GM23248 (cell line): ENCODE measurements around the gene C3orf38. TPM values are rescaled to one million over a fixed set of nuclear protein-coding genes. Genes with fewer than 3 reads are reported as not detected.

Source experiments
- DNase-seq: peaks from one replicate; pipeline ENCODE4 v3.0.0-alpha.2; 2015
- H2AFZ ChIP-seq: fragments of 200-600 bp; sonication (generic); 2 replicates; pipeline ENCODE4 v1.6.1; 2016; ENCODE audit warnings: antibody characterized with exemption
- H3F3A ChIP-seq: fragments of 200-600 bp; sonication (generic); 2 replicates; pipeline ENCODE4 v1.6.1; 2016; ENCODE audit warnings: mild to moderate bottlenecking, antibody characterized with exemption, mixed run types; ENCODE audit not compliant: insufficient read depth
- H3K27ac ChIP-seq: fragments of 200-600 bp; sonication (generic); 2 replicates; pipeline ENCODE4 v1.5.1; 2016; ENCODE audit warnings: mild to moderate bottlenecking
- H3K27me3 ChIP-seq: fragments of 200-600 bp; sonication (generic); replicated peaks from 2 replicates; pipeline ENCODE4 v1.6.1; 2016; ENCODE audit warnings: mild to moderate bottlenecking; ENCODE audit not compliant: insufficient read depth
- H3K36me3 ChIP-seq: fragments of 200-600 bp; sonication (generic); 2 replicates; pipeline ENCODE4 v1.6.1; 2016; ENCODE audit warnings: low read depth, mild to moderate bottlenecking
- H3K4me1 ChIP-seq: fragments of 200-600 bp; sonication (generic); 2 replicates; pipeline ENCODE4 v1.6.1; 2016; ENCODE audit warnings: mild to moderate bottlenecking; ENCODE audit not compliant: insufficient read depth
- H3K4me2 ChIP-seq: fragments of 200-600 bp; sonication (generic); one replicate; pipeline ENCODE4 v1.6.1; 2016; ENCODE audit warnings: mild to moderate bottlenecking; ENCODE audit not compliant: unreplicated experiment
- H3K4me3 ChIP-seq: fragments of 200-600 bp; sonication (generic); 2 replicates; pipeline ENCODE4 v1.5.1; 2016; ENCODE audit warnings: mild to moderate bottlenecking
- H3K79me2 ChIP-seq: fragments of 200-600 bp; sonication (generic); 2 replicates; pipeline ENCODE4 v1.6.1; 2016; ENCODE audit warnings: mild to moderate bottlenecking; ENCODE audit not compliant: insufficient read depth
- H3K9ac ChIP-seq: fragments of 200-600 bp; sonication (generic); 2 replicates; pipeline ENCODE4 v1.6.1; 2016; ENCODE audit warnings: mild to moderate bottlenecking
- H3K9me2 ChIP-seq: fragments of 200-600 bp; sonication (generic); 2 replicates; pipeline ENCODE4 v1.6.1; 2016; ENCODE audit warnings: mixed run types, mild to moderate bottlenecking, moderate library complexity; ENCODE audit not compliant: insufficient read depth
- H3K9me3 ChIP-seq: fragments of 200-600 bp; sonication (generic); one replicate; pipeline ENCODE4 v1.6.1; 2017; ENCODE audit warnings: low read depth
- H4K20me1 ChIP-seq: fragments of 200-600 bp; sonication (generic); 2 replicates; pipeline ENCODE4 v1.6.0; 2016; ENCODE audit not compliant: insufficient read depth
- EZH2 ChIP-seq: fragments of 200-600 bp; sonication (generic); IDR thresholded peaks from 2 replicates; pipeline ENCODE4 v1.6.1; 2018; ENCODE audit warnings: antibody characterized with exemption, mild to moderate bottlenecking; ENCODE audit not compliant: insufficient read depth, poor library complexity, severe bottlenecking
- EZH2phosphoT487 ChIP-seq: fragments of 200-600 bp; sonication (generic); IDR thresholded peaks from 2 replicates; pipeline ENCODE4 v1.6.1; 2018; ENCODE audit warnings: antibody characterized with exemption, moderate library complexity, mild to moderate bottlenecking, low read depth; ENCODE audit not compliant: insufficient read depth
- WGBS, 2 experiments: methylation state at CpG; one replicate each; pipeline ENCODE4 v1.1.6; 2015 to 2017; ENCODE audit warnings: low lambda C conversion rate in 2 of 2, low coverage in 1 of 2; ENCODE audit errors: missing lambda C conversion rate in 2 of 2; 5-methylcytosine and 5-hydroxymethylcytosine counted together
- in situ Hi-C: fragments of 300-500 bp; cut with MboI; formaldehyde crosslinking; loops from 2 replicates; pipeline ENCODE4 v1.15.0; 2020
- polyA plus RNA-seq: library from polyadenylated mRNA; unstranded; fragments of >200 nt; fragmentation: Nextera tagmentation; extraction: Ambion mirVana; gene quantifications from 2 replicates; pipeline ENCODE4 v1.2.1, GENCODE V29; 2016
- total RNA-seq: library from RNA; depleted of rRNA; stranded (reverse); fragments of >200 nt; shearing (Covaris generic); gene quantifications from 2 replicates; pipeline ENCODE4 v1.2.3, GENCODE V29; 2014; rRNA removed

C3orf38 gene
- total RNA-seq (21.6 and 26.8 TPM in 2 replicates), polyA plus RNA-seq (24.9 and 25.3 TPM in 2 replicates)

GRCh38 chr3:88149509-88150362 lies at the start of gene C3orf38:
Gene C3orf38 (plus strand): TSS chr3:88149959. CDS start chr3:88150053, 94 bp downstream.
- in situ Hi-C loops = no loop called here
- no peak for TF ChIP-seq EZH2
- TF ChIP-seq EZH2phosphoT487 = no peak
- Histone ChIP-seq H3K9ac (peak within 1 kb of the TSS; percentile 96), H3K9me2 (no peaks in the 10 kb centered on the region), H3K79me2 (peaks cover 65% of the 10 kb centered on the region), H3K36me3 (peaks cover 7% of the 10 kb centered on the region; the same call in 1 of the 2 replicates), H3K27me3 (no peaks in the 10 kb centered on the region), H3K9me3 (no peaks in the 10 kb centered on the region), H3K27ac (peak within 1 kb of the TSS; percentile 86), H3K4me3 (peak within 1 kb of the TSS; percentile 99), H2AFZ (peak within 1 kb of the TSS; percentile 97), H3K4me2 (peak within 1 kb of the TSS; percentile 100), H3K4me1 (peaks cover 13% of the 10 kb centered on the region), H4K20me1 (no peaks in the 10 kb centered on the region), H3F3A (peaks cover 15% of the 10 kb centered on the region; the same call in 1 of the 2 replicates)
- DNase-seq = peak; percentile 97
- WGBS, 2 experiments = 1 to 2% methylated on average over 53 to 57 of the region's 57 CpGs

GRCh38 chr3:88101142-88101541 lies 48.6 kb upstream of the C3orf38 start:
- Histone ChIP-seq H3K27ac (no peak overlapping the region), H4K20me1 (no peaks in the 10 kb centered on the region), H3F3A (no peaks in the 10 kb centered on the region), H3K4me1 (peaks cover 6% of the 10 kb centered on the region), H3K4me2 (no peak overlapping the region), H2AFZ (no peak overlapping the region), H3K9ac (no peak overlapping the region), H3K36me3 (peaks cover 7% of the 10 kb centered on the region; the same call in 1 of the 2 replicates), H3K4me3 (no peak overlapping the region), H3K79me2 (peaks cover 95% of the 10 kb centered on the region), H3K27me3 (no peaks in the 10 kb centered on the region), H3K9me2 (no peaks in the 10 kb centered on the region), H3K9me3 (no peaks in the 10 kb centered on the region)
- TF ChIP-seq EZH2phosphoT487 (no peak), EZH2 (no peak)
- 100% methylated on average over 1 of the region's 1 CpG for WGBS, 2 experiments
- no peak for DNase-seq
- in situ Hi-C loops = no loop called here

- Histone ChIP-seq H3K27ac (no peak overlapping the region), H3F3A (no peaks in the 10 kb centered on the region), H3K9ac (no peak overlapping the region), H3K4me1 (peaks cover 15% of the 10 kb centered on the region), H4K20me1 (no peaks in the 10 kb centered on the region), H3K9me3 (no peaks in the 10 kb centered on the region), H3K79me2 (peaks cover 100% of the 10 kb centered on the region), H3K9me2 (no peaks in the 10 kb centered on the region), H3K36me3 (0 out of 2 replicates have a peak, but pooled peaks cover 7% of the 10 kb centered on the region), H3K27me3 (no peaks in the 10 kb centered on the region), H2AFZ (no peak overlapping the region), H3K4me2 (no peak overlapping the region), H3K4me3 (no peak overlapping the region)
- in situ Hi-C loops = no loop called here
- no peak for TF ChIP-seq EZH2
- TF ChIP-seq EZH2phosphoT487 = no peak
- DNase-seq = peak; percentile 20
Measured at GRCh38 chr3:88105325-88105724, 44.4 kb upstream of the C3orf38 start.

GRCh38 chr3:88112289-88112688 lies 37.5 kb upstream of the C3orf38 start:
- Histone ChIP-seq H4K20me1 (peaks cover 5% of the 10 kb centered on the region), H3K36me3 (peaks cover 3% of the 10 kb centered on the region; the same call in 1 of the 2 replicates), H3K27ac (no peak overlapping the region), H3K4me1 (peaks cover 9% of the 10 kb centered on the region; the same call in 1 of the 2 replicates), H3K4me2 (no peak overlapping the region), H3K27me3 (no peaks in the 10 kb centered on the region), H3F3A (peaks cover 15% of the 10 kb centered on the region; the same call in 1 of the 2 replicates), H3K4me3 (no peak overlapping the region), H3K9me3 (no peaks in the 10 kb centered on the region), H3K9me2 (no peaks in the 10 kb centered on the region), H2AFZ (no peak overlapping the region), H3K9ac (no peak overlapping the region), H3K79me2 (peaks cover 97% of the 10 kb centered on the region)
- WGBS, 2 experiments = 94 to 97% methylated on average over 1 of the region's 1 CpG
- DNase-seq = no peak
- in situ Hi-C loops = no loop called here
- TF ChIP-seq EZH2 (no peak), EZH2phosphoT487 (no peak)
